Tibial nerve (tissue), 4 donors: ENCODE results near the gene KLRB1. TPM values are rescaled to one million over a fixed set of nuclear protein-coding genes. Genes with fewer than 3 reads are reported as not detected.
"Not testable (repeated sequence)": the region's sequence is repeated elsewhere in the genome, so short reads cannot be mapped to it uniquely, and the experiment has no call there.

Experiments
- DNase-seq, 2 donors: peaks; one replicate each; pipeline ENCODE4 v3.0.0-alpha.2; 2019; ENCODE audit warnings: low spot score in 2 of 2
- H3K27ac ChIP-seq, 4 donors: fragments of 200-600 bp; sonication (generic) in 3 of 4; one replicate each; pipeline ENCODE4 v1.5.1; 2017 to 2019; ENCODE audit warnings: mild to moderate bottlenecking in 1 of 4
- H3K27me3 ChIP-seq, 2 donors: fragments of 200-600 bp; sonication (generic) in 1 of 2; one replicate each; pipeline versions ENCODE4 v1.5.1 to v1.6.0; 2017 to 2019
- H3K36me3 ChIP-seq, 3 donors: fragments of 200-600 bp; sonication (generic); one replicate each; pipeline ENCODE4 v1.5.1; 2018 to 2019
- H3K4me1 ChIP-seq, 4 donors: fragments of 200-600 bp; sonication (generic) in 3 of 4; one replicate each; pipeline ENCODE4 v1.5.1; 2017 to 2019
- H3K4me3 ChIP-seq, 4 donors: fragments of 200-600 bp; sonication (generic) in 3 of 4; one replicate each; pipeline ENCODE4 v1.5.1; 2017 to 2019; ENCODE audit warnings: mild to moderate bottlenecking in 1 of 4, moderate library complexity in 1 of 4
- H3K9me3 ChIP-seq, 4 donors: fragments of 200-600 bp; sonication (generic) in 3 of 4; one replicate each; pipeline ENCODE4 v1.5.1; 2017 to 2019
- CTCF ChIP-seq, 5 experiments: fragments of 200-600 bp in 3 of 5; fragments of 450-650 bp in 2 of 5; sonication (generic) in 3 of 5; IDR thresholded peaks; one replicate each; pipeline ENCODE4 v1.5.1; 2016 to 2019; ENCODE audit warnings: antibody characterized with exemption in 5 of 5, mild to moderate bottlenecking in 3 of 5, moderate library complexity in 2 of 5
- EP300 ChIP-seq, 2 donors: sonication (generic); formaldehyde crosslinking; IDR thresholded peaks; one replicate each; pipeline ENCODE4 v1.6.1; 2017; ENCODE audit warnings: antibody characterized with exemption in 2 of 2, mild to moderate bottlenecking in 1 of 2
- POLR2A ChIP-seq, 2 donors: fragments of 450-650 bp; IDR thresholded peaks; one replicate each; pipeline ENCODE4 v1.6.1; 2017; ENCODE audit warnings: antibody characterized with exemption in 2 of 2, mild to moderate bottlenecking in 2 of 2, moderate library complexity in 2 of 2
- WGBS, 2 donors: methylation state at CpG; one replicate each; pipeline ENCODE4 v1.1.5; 2018; 5-methylcytosine and 5-hydroxymethylcytosine counted together
- total RNA-seq, 4 donors: library from RNA; depleted of rRNA; stranded (reverse); fragments of >200 nt; gene quantifications; one replicate each; pipeline ENCODE4 v1.1.0, GENCODE V29; 2016

The KLRB1 gene
- total RNA-seq, 4 donors from 2014 or later = 0.59 to 0.84 TPM; not detected in 2

GRCh38 chr12:9647825-9648700 lies 40.3 kb upstream of the KLRB1 start:
- TF ChIP-seq EP300 (IDR thresholded peaks at IDR 0.05) (peak in 1 of 2 donors; percentile 76), CTCF (IDR thresholded peaks at IDR 0.05) (peak in 1 of 5 experiments; percentile 16), POLR2A (IDR thresholded peaks at IDR 0.05) (peak; percentile 45 to 69)
- Histone ChIP-seq H3K4me3 (peak overlapping the region; percentile 51 to 87 (median 58)), H3K4me1 (peaks cover 0 to 34% (median 23%) of the 10 kb centered on the region in 4 donors), H3K36me3 (no peaks in the 10 kb centered on the region), H3K27ac (peak overlapping the region; percentile 83 to 95 (median 90)), H3K9me3 (no peaks in the 10 kb centered on the region), H3K27me3 (no peaks in the 10 kb centered on the region)
- 0 to 1% methylated on average over 26 to 35 of the region's 55 CpGs for WGBS, 2 donors
- DNase-seq = peak; percentile 65 to 68

GRCh38 chr12:9646794-9647781 lies 39.4 kb upstream of the KLRB1 start:
- no peaks in the 10 kb centered on the region for H3K9me3 ChIP-seq
- DNase-seq = no peak
- H3K27ac ChIP-seq = peak overlapping the region; percentile 83 to 95 (median 90)
- no peaks in the 10 kb centered on the region for H3K36me3 ChIP-seq
- H3K4me3 ChIP-seq = peak overlapping the region; percentile 51 to 87 (median 58)
- peaks cover 0 to 34% (median 19%) of the 10 kb centered on the region in 4 donors for H3K4me1 ChIP-seq
- 40% methylated on average over 13 of the region's 13 CpGs for WGBS, 2 donors
- no peaks in the 10 kb centered on the region for H3K27me3 ChIP-seq
- TF ChIP-seq CTCF (IDR thresholded peaks at IDR 0.05) (no peak), POLR2A (IDR thresholded peaks at IDR 0.05) (no peak), EP300 (IDR thresholded peaks at IDR 0.05) (no peak)

DNA sequence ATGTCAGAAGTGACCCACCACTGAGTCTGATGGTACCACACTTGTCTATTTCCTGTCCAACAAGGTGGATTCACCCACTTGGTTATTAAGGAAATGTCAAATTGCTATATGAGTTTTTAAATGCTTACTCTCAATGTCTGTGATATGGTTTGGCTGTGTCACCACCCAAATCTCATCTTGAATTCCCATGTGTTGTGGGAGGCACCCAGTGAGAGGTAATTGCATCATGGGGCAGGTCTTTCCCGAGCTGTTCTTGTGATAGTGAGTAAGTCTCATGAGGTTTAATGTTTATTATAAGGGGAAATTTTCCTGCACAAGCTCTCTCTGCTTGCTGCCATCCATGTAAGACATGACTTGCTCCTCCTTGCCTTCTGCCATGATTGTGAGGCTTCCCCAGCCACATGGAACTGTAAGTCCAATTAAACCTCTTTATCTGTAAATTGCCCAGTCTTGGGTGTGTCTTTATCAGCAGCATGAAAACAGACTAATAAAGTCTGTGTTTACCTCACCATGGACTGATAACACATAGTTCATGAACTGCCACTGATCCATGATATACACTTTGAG lies 37.4 kb upstream of the KLRB1 start:
- DNase-seq, H3K27ac ChIP-seq, H3K27me3 ChIP-seq, H3K4me3 ChIP-seq, H3K9me3 ChIP-seq, H3K36me3 ChIP-seq: not testable (repeated sequence)
- peaks cover 0 to 16% (median 6%) of the 10 kb centered on the region in 4 donors for H3K4me1 ChIP-seq
- WGBS, 2 donors = 94 to 95% methylated on average over 1 of the region's 1 CpG

- Histone ChIP-seq H3K4me3 (no peak overlapping the region), H3K4me1 (peaks cover 0 to 6% (median 2%) of the 10 kb centered on the region in 4 donors), H3K27me3 (no peaks in the 10 kb centered on the region), H3K27ac (no peak overlapping the region), H3K36me3 (no peaks in the 10 kb centered on the region), H3K9me3 (no peaks in the 10 kb centered on the region)
- no peak for DNase-seq
- TF ChIP-seq POLR2A (IDR thresholded peaks at IDR 0.05) (no peak), CTCF (IDR thresholded peaks at IDR 0.05) (no peak), EP300 (IDR thresholded peaks at IDR 0.05) (no peak)
Observed at GRCh38 chr12:9643266-9643660, 35.5 kb upstream of the KLRB1 start.

DNA sequence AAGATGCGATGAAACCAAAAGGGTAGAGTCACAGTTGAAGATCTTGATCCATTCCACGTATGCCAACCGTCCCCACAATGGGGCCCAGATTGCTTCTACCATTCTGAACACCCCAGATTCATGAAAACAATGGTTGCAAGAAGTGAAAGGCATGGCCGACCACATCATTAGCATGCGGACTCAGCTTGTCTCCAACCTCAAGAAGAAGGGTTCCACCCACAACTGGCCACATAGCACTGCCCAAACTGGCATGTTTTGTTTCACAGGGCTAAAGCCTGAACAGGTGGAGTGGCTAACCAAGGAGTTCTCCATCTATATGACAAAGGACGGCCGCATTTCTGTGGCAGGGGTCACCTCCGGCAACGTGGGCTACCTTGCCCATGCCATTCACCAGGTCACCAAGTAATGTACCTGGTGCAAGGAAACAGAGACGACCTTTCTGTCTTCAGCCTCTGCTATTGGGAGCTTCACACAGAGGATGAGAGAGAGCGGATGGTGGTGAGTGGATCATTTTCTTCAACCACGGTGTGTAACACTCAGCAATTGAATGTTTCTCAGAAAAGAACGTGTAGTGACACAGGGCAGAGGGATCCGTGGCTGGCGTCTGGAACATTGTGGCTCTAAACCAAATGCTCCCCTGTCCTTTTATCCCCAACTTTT lies 35.0 kb upstream of the KLRB1 start:
- Histone ChIP-seq H3K27ac (no peak overlapping the region), H3K4me3 (no peak overlapping the region), H3K9me3 (no peaks in the 10 kb centered on the region), H3K36me3 (no peaks in the 10 kb centered on the region), H3K27me3 (no peaks in the 10 kb centered on the region), H3K4me1 (peaks cover 0 to 6% (median 2%) of the 10 kb centered on the region in 4 donors)
- TF ChIP-seq POLR2A (IDR thresholded peaks at IDR 0.05) = no peak
- no peak for TF ChIP-seq CTCF (IDR thresholded peaks at IDR 0.05)
- TF ChIP-seq EP300 (IDR thresholded peaks at IDR 0.05) = no peak
- WGBS, 2 donors = 86 to 89% methylated on average over 15 of the region's 15 CpGs
- no peak for DNase-seq
